Limb (tissue), 2 donors: ENCODE results near the gene KCNIP4.

Source experiments
- DNase-seq, 2 donors: peaks; one replicate each; pipeline ENCODE4 v3.0.0-alpha.2; 2016; ENCODE audit errors: extremely low spot score in 2 of 2

The KCNIP4 gene

DNA sequence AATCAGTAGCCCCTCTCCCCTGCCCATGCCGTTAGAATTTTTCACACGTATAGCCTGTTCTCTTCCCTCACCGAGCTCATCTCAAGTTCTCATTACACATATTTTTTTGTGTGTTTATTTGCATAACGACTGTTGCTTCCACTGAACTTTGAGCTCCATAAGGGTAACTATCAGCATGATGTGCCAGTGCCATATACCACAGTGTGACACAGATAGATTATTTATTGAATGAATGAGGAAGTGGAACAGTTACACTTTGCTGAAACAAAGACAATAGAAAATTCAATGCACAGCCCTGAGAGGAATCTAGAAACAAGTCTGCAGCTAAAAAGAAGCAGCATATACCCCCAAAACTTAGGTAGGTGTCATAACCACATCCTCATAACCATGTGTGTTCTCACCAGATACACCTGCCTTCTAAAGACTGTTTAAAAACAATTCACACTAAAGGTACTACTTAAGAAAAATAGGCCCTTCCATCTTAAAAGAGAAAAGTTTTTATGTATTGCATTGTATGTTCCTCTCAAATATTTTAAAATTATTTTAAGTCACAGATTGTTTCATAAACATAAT, 858.4 kb downstream of the KCNIP4 start:
- no peak for DNase-seq

- DNase-seq: no peak
Measured at GRCh38 chr4:21083413-21083812, 865.2 kb downstream of the KCNIP4 start.

DNA sequence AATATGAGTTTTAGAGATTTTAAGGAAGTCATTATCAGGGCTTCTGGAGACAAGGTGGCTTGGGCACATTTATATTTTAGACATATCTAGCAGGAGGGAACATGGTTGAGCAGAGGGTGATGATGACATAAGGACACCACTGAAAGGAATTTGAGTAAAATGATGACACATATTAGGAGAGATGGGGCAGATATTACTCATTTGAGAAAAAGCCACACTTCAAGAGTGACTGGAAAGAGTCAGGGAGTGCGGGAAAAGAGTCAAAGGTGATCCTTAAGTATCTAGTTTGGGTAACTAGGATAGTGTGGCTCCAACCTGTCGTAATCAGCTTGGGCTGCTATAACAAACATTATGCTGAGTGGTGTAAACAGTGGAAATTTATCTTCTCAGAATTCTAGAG, 870.6 kb downstream of the KCNIP4 start:
- DNase-seq: no peak

DNA sequence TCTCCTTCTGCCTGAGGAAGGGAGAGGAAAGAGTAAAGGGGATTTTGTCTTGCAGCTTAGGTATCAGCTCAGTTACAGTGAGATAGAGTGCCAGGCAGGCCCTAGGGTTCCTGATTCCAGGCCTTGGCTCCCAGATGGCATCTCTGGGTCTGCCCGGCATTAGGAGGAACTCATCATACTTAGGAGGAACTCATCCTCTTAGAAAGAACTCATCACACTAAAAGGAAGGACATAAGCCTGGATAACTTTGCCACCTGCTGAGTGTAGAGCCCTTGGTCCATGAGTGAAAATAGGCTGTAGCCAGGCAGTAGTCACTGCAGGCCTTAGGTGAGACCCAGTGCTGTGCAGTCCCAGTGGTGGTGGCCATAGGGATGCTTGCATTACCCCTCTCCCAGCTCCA, 881.2 kb downstream of the KCNIP4 start:
- DNase-seq: no peak

DNA sequence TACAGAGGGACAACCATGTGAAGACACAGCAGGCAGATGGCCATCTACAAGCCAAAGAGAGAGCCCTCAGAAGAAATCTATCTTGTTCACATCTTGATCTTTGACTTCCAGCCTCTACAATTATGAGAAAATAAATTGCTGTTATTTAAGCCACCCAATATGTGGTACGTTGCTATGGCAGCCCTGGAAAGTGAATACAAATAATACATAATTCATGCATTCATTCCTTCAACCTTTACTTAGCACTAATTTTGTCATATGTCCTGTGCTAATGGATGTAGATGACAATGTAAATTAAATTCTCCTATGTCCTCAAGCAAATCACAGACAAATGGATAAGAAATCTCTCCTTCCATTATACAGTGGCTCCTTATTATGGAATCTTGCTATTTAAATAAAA, 886.7 kb downstream of the KCNIP4 start:
- DNase-seq: no peak

GRCh38 chr4:21046141-21046540, 902.4 kb downstream of the KCNIP4 start:
- no peak for DNase-seq

DNA sequence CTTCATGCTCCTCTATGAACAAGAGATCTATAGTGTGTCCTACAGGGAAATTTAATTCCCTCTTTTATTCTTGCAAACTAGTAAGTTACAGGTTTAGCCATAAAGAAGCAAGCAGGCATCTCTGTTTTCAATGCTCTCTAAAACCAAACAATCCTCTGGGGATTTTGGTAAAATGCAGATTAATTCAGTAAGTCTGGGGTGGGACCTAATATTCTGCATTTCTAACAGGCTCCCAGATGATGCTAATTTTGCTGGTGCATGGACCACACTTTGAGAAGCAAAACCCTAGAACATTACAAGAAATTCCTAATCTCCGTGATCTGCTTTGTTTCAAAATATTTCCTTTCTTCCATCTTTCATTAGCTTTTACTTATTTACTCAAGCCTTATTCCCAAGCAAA, 903.5 kb downstream of the KCNIP4 start:
- no peak for DNase-seq

GRCh38 chr4:21041708-21042107, 906.9 kb downstream of the KCNIP4 start:
- no peak for DNase-seq

- no peak for DNase-seq
Measured at GRCh38 chr4:21034728-21035127, 913.8 kb downstream of the KCNIP4 start.

- DNase-seq: no peak
Measured at GRCh38 chr4:21032089-21032645, 916.4 kb downstream of the KCNIP4 start.

- DNase-seq: no peak
Measured at GRCh38 chr4:21018817-21019216, 929.8 kb downstream of the KCNIP4 start.

GRCh38 chr4:21013501-21013900, 935.1 kb downstream of the KCNIP4 start:
- DNase-seq: no peak

DNA sequence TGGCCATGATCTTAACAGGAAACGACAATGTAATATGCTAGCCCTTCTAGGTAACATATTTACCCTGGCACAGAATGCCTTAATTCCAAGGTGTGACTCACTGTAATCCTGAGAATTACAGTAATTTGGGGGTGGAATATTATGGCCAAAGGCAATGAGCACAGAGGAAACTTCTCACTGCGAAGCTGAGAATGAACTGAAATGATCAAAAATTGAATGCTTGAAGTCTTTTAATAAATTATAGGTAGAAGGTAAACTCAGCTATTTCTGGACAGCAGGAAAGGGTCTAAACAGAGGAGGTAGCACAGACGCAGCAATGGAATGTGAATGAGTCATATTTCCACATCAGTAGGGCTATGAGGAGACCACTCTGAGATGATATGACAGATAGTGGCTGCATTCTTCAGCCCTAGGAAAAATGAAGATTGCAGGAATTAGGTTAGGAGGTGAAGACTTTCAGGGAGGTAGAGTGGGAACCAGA, 935.7 kb downstream of the KCNIP4 start:
- DNase-seq: no peak

DNA sequence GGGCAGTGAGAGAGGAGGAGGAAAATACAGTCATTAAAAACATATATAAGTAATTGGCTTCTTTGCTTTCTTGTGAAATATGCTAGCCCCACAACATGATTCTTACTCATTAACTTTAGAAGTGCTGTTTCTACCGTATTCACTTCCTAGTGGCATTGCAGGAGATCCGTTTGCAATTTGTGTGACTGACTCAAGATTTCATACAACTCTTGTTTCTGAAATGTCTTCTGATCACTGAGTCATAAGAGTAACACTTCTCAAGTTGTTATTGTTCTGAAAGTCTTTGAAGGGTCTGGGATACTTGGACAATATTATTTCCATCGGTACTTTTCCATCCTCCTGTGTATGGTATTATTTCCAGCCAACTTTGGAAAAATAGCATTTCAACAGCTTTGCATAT, 937.5 kb downstream of the KCNIP4 start:
- no peak for DNase-seq

- DNase-seq: no peak
Measured at GRCh38 chr4:21009956-21010355, 938.6 kb downstream of the KCNIP4 start.

- DNase-seq: no peak
Measured at GRCh38 chr4:21005647-21006046, 942.9 kb downstream of the KCNIP4 start.

GRCh38 chr4:21002976-21003375, 945.6 kb downstream of the KCNIP4 start:
- no peak for DNase-seq

GRCh38 chr4:21002286-21002685, 946.3 kb downstream of the KCNIP4 start:
- no peak for DNase-seq

- no peak for DNase-seq
Measured at GRCh38 chr4:21001490-21001889, 947.1 kb downstream of the KCNIP4 start.

- no peak for DNase-seq
Measured at GRCh38 chr4:20997886-20998285, 950.7 kb downstream of the KCNIP4 start.

DNA sequence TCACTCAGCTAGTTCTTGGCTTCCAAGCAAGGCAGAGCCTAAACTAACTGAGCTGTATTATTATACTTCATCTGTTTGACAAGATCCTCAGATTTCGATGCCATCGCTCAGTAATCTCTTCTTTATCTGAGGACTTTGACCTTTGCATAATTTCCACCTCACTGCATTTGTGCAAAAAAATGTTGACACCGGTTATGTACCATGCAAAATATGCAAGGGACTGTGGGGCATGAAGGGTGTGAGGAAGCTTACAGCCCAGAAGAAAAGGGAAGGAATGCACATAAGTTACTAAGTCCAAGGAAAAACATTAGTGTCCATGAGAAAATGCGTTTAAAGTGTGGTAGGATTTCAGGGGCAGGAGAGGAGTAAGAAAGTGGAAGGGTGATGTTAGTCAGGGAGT, 953.0 kb downstream of the KCNIP4 start:
- no peak for DNase-seq

DNA sequence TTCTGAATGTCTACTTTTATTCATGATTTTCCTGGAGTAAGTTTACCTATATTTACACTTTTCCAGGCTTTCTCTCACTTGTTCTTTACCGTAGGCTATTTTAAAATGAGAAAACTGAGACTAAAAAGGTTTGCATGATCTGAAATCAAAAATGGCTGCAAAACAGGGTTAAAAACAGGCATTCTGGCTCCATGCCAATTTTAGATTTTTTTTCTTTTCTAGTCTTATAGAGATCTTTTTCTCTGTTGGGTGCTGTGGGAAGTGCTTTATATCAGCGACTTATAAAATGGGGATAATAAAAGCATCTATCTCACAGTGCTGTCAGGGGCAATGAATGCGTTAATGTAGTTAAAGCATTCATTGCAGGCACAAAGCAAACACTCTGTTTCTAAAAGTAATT, 953.6 kb downstream of the KCNIP4 start:
- no peak for DNase-seq

DNA sequence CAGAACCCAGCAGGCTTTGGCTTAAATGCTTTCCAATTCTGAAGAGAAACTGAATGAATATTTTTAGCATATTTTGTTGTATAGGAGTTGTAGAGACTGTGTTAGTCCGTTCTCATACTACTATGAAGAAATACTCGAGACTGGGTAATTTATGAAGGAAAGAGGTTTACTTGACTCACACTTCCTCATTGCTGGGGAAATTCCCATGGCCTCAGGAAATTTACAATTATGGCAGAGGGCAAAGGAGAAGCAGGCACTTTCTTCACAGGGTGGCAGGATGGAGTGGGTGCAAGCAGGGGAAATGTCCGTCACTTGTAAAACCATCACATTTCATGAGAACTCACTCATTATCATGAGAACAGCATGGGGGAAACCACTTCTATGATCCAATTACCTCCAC, 956.6 kb downstream of the KCNIP4 start:
- DNase-seq: no peak

GRCh38 chr4:20987191-20987590, 961.4 kb downstream of the KCNIP4 start:
- no peak for DNase-seq
